ENCODE data around the gene DNAJB11.

The DNAJB11 gene

GRCh38 chr3:186587183-186587582, 16.7 kb downstream of the DNAJB11 start:
- Histone ChIP-seq H3K4me2 (ENCODE audit: insufficient read depth, low read length) (no peak overlapping the region), H3K9me3 (ENCODE audit: insufficient read depth, low read length, severe bottlenecking) (no peaks in the 10 kb centered on the region), H3K4me3 (ENCODE audit: low read depth in 1 of 2, low read length in 2 of 2) (no peak overlapping the region), H3K27me3 (ENCODE audit: insufficient read depth, low read length, poor library complexity) (no peaks in the 10 kb centered on the region), H3K9ac (ENCODE audit: low read depth, low read length) (no peak overlapping the region), H2AFZ (ENCODE audit: low read depth, low read length) (no peak overlapping the region), H4K20me1 (ENCODE audit: insufficient read depth, low read length) (no peaks in the 10 kb centered on the region), H3K36me3 (ENCODE audit: insufficient read depth, low read length) (peaks cover 40% of the 10 kb centered on the region), H3K4me1 (ENCODE audit: insufficient read depth, low read length) (no peaks in the 10 kb centered on the region), H3K79me2 (ENCODE audit: insufficient read depth, low read length) (no peaks in the 10 kb centered on the region), H3K27ac (ENCODE audit: low read length) (no peak overlapping the region)
- ATAC-seq (ENCODE audit: insufficient read depth, low read depth) (no peak), DNase-seq (no peak)
- no peak for TF ChIP-seq EZH2 (IDR thresholded peaks at IDR 0.05; ENCODE audit: borderline replicate concordance, low read depth, low read length, severe bottlenecking)
- no peak for TF ChIP-seq CTCF (IDR thresholded peaks at IDR 0.05; ENCODE audit: borderline replicate concordance, extremely low read depth, low read length, poor library complexity, severe bottlenecking)

DNA sequence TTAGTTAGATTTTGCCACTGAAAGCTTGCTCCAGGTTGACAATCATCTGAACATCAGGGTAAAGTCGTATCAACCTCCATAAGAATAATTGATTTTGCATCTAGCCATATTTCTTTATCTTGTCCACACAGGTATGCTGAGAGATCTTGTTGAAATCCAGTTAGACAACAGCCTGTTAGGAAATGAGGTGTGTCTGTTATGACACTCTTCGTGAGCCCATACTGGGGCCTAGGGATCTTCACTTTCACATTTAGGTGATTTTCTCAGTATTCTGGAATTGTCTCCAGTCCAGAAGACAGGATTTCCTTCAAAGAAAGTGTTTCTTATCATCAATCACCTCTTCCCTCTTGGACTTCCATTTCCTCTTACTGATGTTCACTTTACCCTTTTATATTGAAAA, 18.1 kb downstream of the DNAJB11 start:
- TF ChIP-seq EZH2 (IDR thresholded peaks at IDR 0.05; ENCODE audit: borderline replicate concordance, low read depth, low read length, severe bottlenecking) (no peak), CTCF (IDR thresholded peaks at IDR 0.05; ENCODE audit: borderline replicate concordance, extremely low read depth, low read length, poor library complexity, severe bottlenecking) (no peak)
- H3K4me2 ChIP-seq (ENCODE audit: insufficient read depth, low read length), result no peak overlapping the region
- H3K36me3 ChIP-seq (ENCODE audit: insufficient read depth, low read length), result peaks cover 26% of the 10 kb centered on the region
- H3K4me3 ChIP-seq (ENCODE audit: low read depth in 1 of 2, low read length in 2 of 2), result no peak overlapping the region
- H2AFZ ChIP-seq (ENCODE audit: low read depth, low read length), result no peak overlapping the region
- H3K9me3 ChIP-seq (ENCODE audit: insufficient read depth, low read length, severe bottlenecking), result no peaks in the 10 kb centered on the region
- ATAC-seq (ENCODE audit: insufficient read depth, low read depth), result no peak
- H4K20me1 ChIP-seq (ENCODE audit: insufficient read depth, low read length), result no peaks in the 10 kb centered on the region
- no peaks in the 10 kb centered on the region for H3K4me1 ChIP-seq (ENCODE audit: insufficient read depth, low read length)
- H3K9ac ChIP-seq (ENCODE audit: low read depth, low read length), result no peak overlapping the region
- H3K27me3 ChIP-seq (ENCODE audit: insufficient read depth, low read length, poor library complexity), result no peaks in the 10 kb centered on the region
- H3K27ac ChIP-seq (ENCODE audit: low read length), result no peak overlapping the region
- H3K79me2 ChIP-seq (ENCODE audit: insufficient read depth, low read length), result no peaks in the 10 kb centered on the region
- DNase-seq, result no peak

- H3K9me3 ChIP-seq (ENCODE audit: insufficient read depth, low read length, severe bottlenecking), result no peaks in the 10 kb centered on the region
- peaks cover 21% of the 10 kb centered on the region for H3K36me3 ChIP-seq (ENCODE audit: insufficient read depth, low read length)
- no peaks in the 10 kb centered on the region for H3K27me3 ChIP-seq (ENCODE audit: insufficient read depth, low read length, poor library complexity)
- H3K4me1 ChIP-seq (ENCODE audit: insufficient read depth, low read length), result no peaks in the 10 kb centered on the region
- H3K4me3 ChIP-seq (ENCODE audit: low read depth in 1 of 2, low read length in 2 of 2), result no peak overlapping the region
- no peaks in the 10 kb centered on the region for H3K79me2 ChIP-seq (ENCODE audit: insufficient read depth, low read length)
- ATAC-seq (ENCODE audit: insufficient read depth, low read depth) (no peak), DNase-seq (no peak)
- H3K4me2 ChIP-seq (ENCODE audit: insufficient read depth, low read length), result no peak overlapping the region
- no peaks in the 10 kb centered on the region for H4K20me1 ChIP-seq (ENCODE audit: insufficient read depth, low read length)
- no peak overlapping the region for H2AFZ ChIP-seq (ENCODE audit: low read depth, low read length)
- TF ChIP-seq EZH2 (IDR thresholded peaks at IDR 0.05; ENCODE audit: borderline replicate concordance, low read depth, low read length, severe bottlenecking) (no peak), CTCF (IDR thresholded peaks at IDR 0.05; ENCODE audit: borderline replicate concordance, extremely low read depth, low read length, poor library complexity, severe bottlenecking) (no peak)
- H3K9ac ChIP-seq (ENCODE audit: low read depth, low read length), result no peak overlapping the region
- H3K27ac ChIP-seq (ENCODE audit: low read length), result no peak overlapping the region
Observed at GRCh38 chr3:186589121-186589520, 18.6 kb downstream of the DNAJB11 start.
